ENCODE measurements around the gene COPS6.
"Not testable (repeated sequence)": the region's sequence is repeated elsewhere in the genome, so short reads cannot be mapped to it uniquely, and the experiment has no call there.

COPS6 gene

GRCh38 chr7:100128637-100128963, 39.8 kb downstream of the COPS6 start:
- TF ChIP-seq EZH2phosphoT487 (conservative IDR thresholded peaks at IDR 0.05; ENCODE audit: low read length): no peak
- no peak for TF ChIP-seq CTCF (IDR thresholded peaks at IDR 0.05; ENCODE audit: insufficient read depth, low read length, poor library complexity, severe bottlenecking)
- Histone ChIP-seq H3K4me3 (ENCODE audit: insufficient read depth, low read length, poor library complexity, severe bottlenecking) (no peak overlapping the region), H3K9ac (ENCODE audit: low read length) (no peak overlapping the region), H3K36me3 (ENCODE audit: low read length) (no peaks in the 10 kb centered on the region), H3K79me2 (ENCODE audit: insufficient read depth, low read length) (peaks cover 14% of the 10 kb centered on the region), H4K20me1 (ENCODE audit: low read depth, low read length) (no peaks in the 10 kb centered on the region), H3K27me3 (ENCODE audit: low read length) (no peaks in the 10 kb centered on the region), H2AFZ (ENCODE audit: low read depth, low read length, severe bottlenecking) (no peak overlapping the region), H3K9me3 (ENCODE audit: insufficient read depth, low read length) (no peaks in the 10 kb centered on the region), H3K9me2 (replicated peaks; ENCODE audit: insufficient read depth, low read length) (no peaks in the 10 kb centered on the region), H3K27ac (ENCODE audit: low read depth, low read length) (no peak overlapping the region), H3F3A (ENCODE audit: insufficient read depth) (peaks cover 31% of the 10 kb centered on the region), H3K4me2 (ENCODE audit: low read depth, low read length, poor library complexity, severe bottlenecking) (no peak overlapping the region)

GRCh38 chr7:100130220-100130607, 41.4 kb downstream of the COPS6 start:
- H3F3A ChIP-seq (ENCODE audit: insufficient read depth): peaks cover 23% of the 10 kb centered on the region

GRCh38 chr7:100130608-100131453, 42.1 kb downstream of the COPS6 start:
- Histone ChIP-seq H4K20me1 (ENCODE audit: low read depth, low read length) (no peaks in the 10 kb centered on the region), H3K36me3 (ENCODE audit: low read length) (no peaks in the 10 kb centered on the region), H3K4me3 (ENCODE audit: insufficient read depth, low read length, poor library complexity, severe bottlenecking) (no peak overlapping the region), H3K4me2 (ENCODE audit: low read depth, low read length, poor library complexity, severe bottlenecking) (peak overlapping the region; percentile 22), H3K9me2 (replicated peaks; ENCODE audit: insufficient read depth, low read length) (no peaks in the 10 kb centered on the region), H3K79me2 (ENCODE audit: insufficient read depth, low read length) (peaks cover 6% of the 10 kb centered on the region; the same call in 1 of the 2 replicates), H3K9me3 (ENCODE audit: insufficient read depth, low read length) (no peaks in the 10 kb centered on the region), H3K9ac (ENCODE audit: low read length) (no peak overlapping the region), H3K27me3 (ENCODE audit: low read length) (no peaks in the 10 kb centered on the region), H3K27ac (ENCODE audit: low read depth, low read length) (no peak overlapping the region), H3F3A (ENCODE audit: insufficient read depth) (peaks cover 23% of the 10 kb centered on the region), H2AFZ (ENCODE audit: low read depth, low read length, severe bottlenecking) (no peak overlapping the region)
- peak; percentile 48 for TF ChIP-seq CTCF (IDR thresholded peaks at IDR 0.05; ENCODE audit: insufficient read depth, low read length, poor library complexity, severe bottlenecking)
- no peak for TF ChIP-seq EZH2phosphoT487 (conservative IDR thresholded peaks at IDR 0.05; ENCODE audit: low read length)

More at GRCh38 chr7:100130220-100130607, 41.4 kb downstream of the COPS6 start:
- not testable (repeated sequence) for H3K4me2 ChIP-seq (ENCODE audit: low read depth, low read length, poor library complexity, severe bottlenecking); H3K36me3 ChIP-seq (ENCODE audit: low read length); H3K4me3 ChIP-seq (ENCODE audit: insufficient read depth, low read length, poor library complexity, severe bottlenecking); H2AFZ ChIP-seq (ENCODE audit: low read depth, low read length, severe bottlenecking); H3K27ac ChIP-seq (ENCODE audit: low read depth, low read length); H3K9ac ChIP-seq (ENCODE audit: low read length); H3K9me3 ChIP-seq (ENCODE audit: insufficient read depth, low read length); H4K20me1 ChIP-seq (ENCODE audit: low read depth, low read length); H3K27me3 ChIP-seq (ENCODE audit: low read length); H3K9me2 ChIP-seq (replicated peaks; ENCODE audit: insufficient read depth, low read length)
- H3K79me2 ChIP-seq (ENCODE audit: insufficient read depth, low read length): peaks cover 11% of the 10 kb centered on the region

- no peak overlapping the region for H3K27ac ChIP-seq (ENCODE audit: low read depth, low read length)
- no peak overlapping the region for H2AFZ ChIP-seq (ENCODE audit: low read depth, low read length, severe bottlenecking)
- peaks cover 15% of the 10 kb centered on the region for H3F3A ChIP-seq (ENCODE audit: insufficient read depth)
- no peaks in the 10 kb centered on the region for H4K20me1 ChIP-seq (ENCODE audit: low read depth, low read length)
- H3K36me3 ChIP-seq (ENCODE audit: low read length): no peaks in the 10 kb centered on the region
- no peaks in the 10 kb centered on the region for H3K9me3 ChIP-seq (ENCODE audit: insufficient read depth, low read length)
- H3K4me2 ChIP-seq (ENCODE audit: low read depth, low read length, poor library complexity, severe bottlenecking): no peak overlapping the region
- TF ChIP-seq CTCF (IDR thresholded peaks at IDR 0.05; ENCODE audit: insufficient read depth, low read length, poor library complexity, severe bottlenecking) (no peak), EZH2phosphoT487 (conservative IDR thresholded peaks at IDR 0.05; ENCODE audit: low read length) (no peak)
- no peaks in the 10 kb centered on the region for H3K79me2 ChIP-seq (ENCODE audit: insufficient read depth, low read length)
- no peak overlapping the region for H3K9ac ChIP-seq (ENCODE audit: low read length)
- H3K27me3 ChIP-seq (ENCODE audit: low read length): no peaks in the 10 kb centered on the region
- H3K9me2 ChIP-seq (replicated peaks; ENCODE audit: insufficient read depth, low read length): no peaks in the 10 kb centered on the region
- no peak overlapping the region for H3K4me3 ChIP-seq (ENCODE audit: insufficient read depth, low read length, poor library complexity, severe bottlenecking)
Measured at GRCh38 chr7:100132126-100132525, 43.4 kb downstream of the COPS6 start.

All from SU-DHL-6 (cell line).